Testis (tissue), 3 donors: Measurements from ENCODE around the gene NUMA1. TPM values are rescaled to one million over a fixed set of nuclear protein-coding genes. Genes with fewer than 3 reads are reported as not detected.

Source experiments
- DNase-seq: peaks from one replicate; pipeline ENCODE4 v3.0.0-alpha.2; 2019
- H3K27ac ChIP-seq, 2 donors: fragments of 200-600 bp; sonication (generic); one replicate each; pipeline ENCODE4 v1.5.1; 2019
- H3K27me3 ChIP-seq: fragments of 200-600 bp; sonication (generic); one replicate; pipeline ENCODE4 v1.5.1; 2019
- H3K36me3 ChIP-seq: fragments of 200-600 bp; sonication (generic); one replicate; pipeline ENCODE4 v1.5.1; 2017; ENCODE audit warnings: low read depth; ENCODE audit errors: missing control alignments
- H3K4me1 ChIP-seq: fragments of 200-600 bp; sonication (generic); one replicate; pipeline ENCODE4 v1.5.1; 2019
- H3K4me3 ChIP-seq, 2 donors: fragments of 200-600 bp; sonication (generic); one replicate each; pipeline ENCODE4 v1.5.1; 2017 to 2019
- H3K9me3 ChIP-seq: fragments of 200-600 bp; sonication (generic); one replicate; pipeline ENCODE4 v1.5.1; 2017
- CTCF ChIP-seq, 3 experiments: fragments of 450-650 bp in 2 of 3; fragments of 200-600 bp in 1 of 3; sonication (generic) in 1 of 3; IDR thresholded peaks; one replicate each; pipeline ENCODE4 v1.5.1; 2016 to 2019; ENCODE audit warnings: antibody characterized with exemption in 3 of 3, mild to moderate bottlenecking in 2 of 3, moderate library complexity in 1 of 3
- POLR2A ChIP-seq: fragments of 450-650 bp; IDR thresholded peaks from one replicate; pipeline ENCODE4 v1.6.1; 2017; ENCODE audit warnings: antibody characterized with exemption, mild to moderate bottlenecking, moderate library complexity
- WGBS, 2 donors: methylation state at CpG; one replicate each; pipeline ENCODE4 v1.1.5; 2018; 5-methylcytosine and 5-hydroxymethylcytosine counted together
- intact Hi-C: fragments of 100-400 bp; cut with DNase I; formaldehyde crosslinking; loops from one replicate; pipeline ENCODE4 v1.15.1; 2023; ENCODE audit warnings: low total_unique reads
- polyA plus RNA-seq: library from polyadenylated mRNA; stranded (reverse); fragments of 350-450 nt; fragmentation: Illumina TruSeq; extraction: RNeasy Lipid Tissue Mini Kit (QIAGEN cat#74804); gene quantifications from one replicate; pipeline ENCODE4 v1.2.3, GENCODE V29; 2014; ENCODE audit warnings: low read depth, low replicate concordance; ENCODE audit not compliant: insufficient read depth
- total RNA-seq, 2 donors: library from RNA; depleted of rRNA; stranded (reverse); fragments of >200 nt; gene quantifications; one replicate each; pipeline ENCODE4 v1.2.3, GENCODE V29; 2016

Gene NUMA1
- total and polyA plus RNA-seq, 3 donors from 2014 or later: 186 to 470 (median 452) TPM

GRCh38 chr11:72018171-72018570, 62.2 kb downstream of the NUMA1 start:
- no peak overlapping the region for H3K4me3 ChIP-seq
- no peaks in the 10 kb centered on the region for H3K27me3 ChIP-seq
- no peaks in the 10 kb centered on the region for H3K36me3 ChIP-seq
- no peak for DNase-seq
- WGBS, 2 donors: 80 to 85% methylated on average over 6 to 9 of the region's 9 CpGs
- H3K9me3 ChIP-seq: no peaks in the 10 kb centered on the region
- TF ChIP-seq CTCF (IDR thresholded peaks at IDR 0.05): no peak
- no peak for TF ChIP-seq POLR2A
- no peak overlapping the region for H3K27ac ChIP-seq
- intact Hi-C loops: no loop called here
- H3K4me1 ChIP-seq: peaks cover 24% of the 10 kb centered on the region

GRCh38 chr11:72015511-72016061, 64.8 kb downstream of the NUMA1 start:
- no peaks in the 10 kb centered on the region for H3K36me3 ChIP-seq
- peak; percentile 63 for DNase-seq
- H3K27ac ChIP-seq: no peak overlapping the region
- H3K4me3 ChIP-seq: no peak overlapping the region
- intact Hi-C loops: no loop called here
- peaks cover 32% of the 10 kb centered on the region for H3K4me1 ChIP-seq
- no peaks in the 10 kb centered on the region for H3K27me3 ChIP-seq
- WGBS, 2 donors: 75 to 84% methylated on average over 9 to 10 of the region's 10 CpGs
- H3K9me3 ChIP-seq: no peaks in the 10 kb centered on the region
- TF ChIP-seq CTCF (IDR thresholded peaks at IDR 0.05) (peak; percentile 14 to 26 (median 24)), POLR2A (no peak)

GRCh38 chr11:72014761-72015320, 65.5 kb downstream of the NUMA1 start:
- Histone ChIP-seq H3K4me1 (peaks cover 32% of the 10 kb centered on the region), H3K9me3 (no peaks in the 10 kb centered on the region), H3K36me3 (no peaks in the 10 kb centered on the region), H3K27me3 (no peaks in the 10 kb centered on the region), H3K4me3 (no peak overlapping the region), H3K27ac (peak overlapping the region in 1 of 2 donors; percentile 30)
- TF ChIP-seq CTCF (IDR thresholded peaks at IDR 0.05) (no peak), POLR2A (no peak)
- WGBS, 2 donors: 77 to 79% methylated on average over 12 to 16 of the region's 16 CpGs
- no peak for DNase-seq
- intact Hi-C loops: no loop called here

GRCh38 chr11:72013765-72014711, 66.3 kb downstream of the NUMA1 start:
- Histone ChIP-seq H3K9me3 (no peaks in the 10 kb centered on the region), H3K36me3 (no peaks in the 10 kb centered on the region), H3K4me3 (no peak overlapping the region), H3K4me1 (peaks cover 32% of the 10 kb centered on the region), H3K27me3 (no peaks in the 10 kb centered on the region), H3K27ac (peak overlapping the region; percentile 41 to 44)
- intact Hi-C loops: no loop called here
- TF ChIP-seq CTCF (IDR thresholded peaks at IDR 0.05) (no peak), POLR2A (no peak)
- no peak for DNase-seq
- 44 to 67% methylated on average over 34 to 38 of the region's 38 CpGs for WGBS, 2 donors
